Astrocyte (in vitro differentiated cells and primary cell): ENCODE data around the gene COX4I2.

ENCODE experiments used
- CTCF ChIP-seq: IDR thresholded peaks from 2 replicates; pipeline ENCODE4 v1.5.1; 2011; ENCODE audit warnings: low read depth, mild to moderate bottlenecking, inconsistent platforms, low read length, moderate library complexity; ENCODE audit not compliant: insufficient read depth
- EZH2 ChIP-seq: IDR thresholded peaks from 2 replicates; pipeline ENCODE4 v1.6.1; 2012; ENCODE audit warnings: mild to moderate bottlenecking, low read length, inconsistent platforms; ENCODE audit not compliant: insufficient read depth

DNA sequence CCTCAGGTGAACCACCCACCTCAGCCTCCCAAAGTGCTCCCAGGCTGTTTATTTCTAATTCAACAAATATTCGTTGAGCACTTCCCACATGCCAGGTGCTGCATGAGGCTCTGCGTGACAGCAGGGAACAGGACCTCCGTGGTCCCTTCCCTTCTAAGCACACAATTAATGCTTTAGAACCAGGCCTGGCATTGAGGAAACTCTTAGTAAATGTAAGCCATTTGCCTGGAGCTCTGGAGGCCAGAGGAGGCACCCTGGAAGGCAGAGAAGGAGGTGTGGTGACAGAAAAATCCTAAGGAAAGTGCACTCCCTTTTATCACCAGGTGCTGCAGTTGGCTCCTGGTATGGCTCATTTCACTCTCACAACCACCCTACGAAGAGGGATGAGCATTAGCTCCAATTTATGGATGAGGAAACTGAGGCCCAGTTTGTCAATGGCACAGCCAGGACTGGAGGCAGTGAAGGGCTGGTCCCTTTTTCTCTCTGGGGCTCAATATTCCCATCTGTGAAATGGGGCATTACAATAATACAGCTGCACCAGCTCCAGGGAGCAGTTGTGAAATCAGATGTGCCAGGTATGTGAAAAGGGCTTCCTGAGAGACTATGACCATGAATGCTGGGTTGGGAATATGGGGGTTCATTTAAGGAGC lies 40.8 kb upstream of the COX4I2 start:
- no peak for TF ChIP-seq CTCF
- no peak for TF ChIP-seq EZH2
